Activated CD4-positive, alpha-beta T cell treated with anti-CD3 and anti-CD28 coated beads, Interleukin-2, Interleukin-4, amounts not matched to agents 100 ng/mL and 50 ng/mL, durations not matched to agents 16 hours and 8 hours (primary cell): ENCODE results near the gene BCOR.

Experiments used
- DNase-seq: peaks from one replicate; pipeline ENCODE4 v3.0.0-alpha.2; 2020; ENCODE audit warnings: low spot score

Gene BCOR

DNA sequence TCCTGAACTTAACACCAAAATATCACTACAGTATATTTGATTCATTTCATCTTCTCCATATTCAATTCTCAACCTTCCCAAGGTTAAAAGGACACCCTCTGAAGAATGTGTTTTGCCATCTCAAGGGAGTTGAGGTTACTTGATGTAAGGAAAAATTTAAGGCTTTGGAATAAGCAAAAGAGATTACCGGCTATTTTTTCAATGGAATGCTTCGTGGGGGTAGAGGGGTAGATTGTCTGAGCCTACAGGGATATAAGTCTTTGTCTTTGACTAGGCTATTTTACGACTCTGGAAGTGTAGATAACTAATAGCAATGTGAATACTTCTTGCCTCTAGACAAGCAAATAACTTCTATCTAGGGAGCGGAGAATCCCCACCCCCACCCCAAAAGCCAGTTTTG is 78.2 kb downstream of the BCOR start:
- DNase-seq: no peak

DNA sequence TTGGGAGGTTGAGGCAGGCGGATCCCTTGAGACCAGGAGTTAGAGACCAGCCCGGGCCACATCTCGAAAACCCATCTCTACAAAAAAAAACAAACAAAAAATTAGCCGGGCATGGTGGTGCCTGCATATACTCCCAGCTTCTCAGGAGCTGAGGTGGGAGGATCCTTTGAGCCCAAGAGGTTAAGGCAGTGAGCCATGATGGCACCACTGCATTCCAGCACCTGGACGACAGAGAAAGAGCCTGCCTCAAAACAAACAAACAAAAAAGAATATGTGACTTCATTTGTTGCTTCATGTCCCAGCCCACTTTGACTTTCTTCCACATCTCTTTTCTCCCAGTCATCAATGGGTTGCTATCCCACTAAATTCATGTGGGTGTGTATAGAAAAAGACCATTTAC is 79.7 kb downstream of the BCOR start:
- no peak for DNase-seq

DNA sequence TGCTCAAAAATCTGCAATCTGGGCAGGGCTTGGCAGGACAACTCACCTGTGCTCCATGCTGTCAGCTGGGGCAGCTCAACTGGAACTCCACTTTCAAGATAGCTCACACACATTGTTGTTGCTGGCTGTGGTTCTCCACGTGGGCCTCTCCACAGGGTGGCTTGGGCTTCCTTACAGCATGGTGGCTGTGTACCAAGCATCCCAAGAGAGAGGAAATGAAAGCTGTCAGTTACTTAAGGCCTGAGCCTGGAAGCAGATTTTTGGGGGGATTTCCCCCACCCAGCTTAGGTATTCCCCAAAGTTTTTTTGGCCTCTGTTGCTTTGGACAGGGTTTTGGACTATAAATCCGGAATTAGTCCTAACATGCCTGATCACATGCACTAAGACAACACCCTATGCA is 81.0 kb downstream of the BCOR start:
- DNase-seq: no peak

DNA sequence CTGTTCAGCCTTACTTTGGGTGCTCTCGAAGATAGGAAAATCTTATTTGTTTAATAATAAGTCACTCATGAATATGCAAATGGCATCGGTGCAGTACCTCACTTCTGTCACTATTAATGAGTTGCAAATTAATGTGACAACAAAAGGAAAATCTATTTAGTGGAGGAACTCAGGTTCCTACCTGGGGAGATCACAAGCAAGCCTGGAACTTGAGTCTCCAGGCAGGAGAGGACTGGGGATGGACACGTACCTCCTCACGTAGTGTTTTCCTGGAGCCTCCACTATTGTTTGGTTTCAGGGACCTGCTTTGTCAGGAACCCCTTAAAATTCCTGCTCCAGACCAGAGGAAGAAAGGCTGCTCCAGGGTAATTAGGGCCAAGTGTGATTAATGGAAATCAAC is 82.1 kb downstream of the BCOR start:
- DNase-seq: no peak

DNA sequence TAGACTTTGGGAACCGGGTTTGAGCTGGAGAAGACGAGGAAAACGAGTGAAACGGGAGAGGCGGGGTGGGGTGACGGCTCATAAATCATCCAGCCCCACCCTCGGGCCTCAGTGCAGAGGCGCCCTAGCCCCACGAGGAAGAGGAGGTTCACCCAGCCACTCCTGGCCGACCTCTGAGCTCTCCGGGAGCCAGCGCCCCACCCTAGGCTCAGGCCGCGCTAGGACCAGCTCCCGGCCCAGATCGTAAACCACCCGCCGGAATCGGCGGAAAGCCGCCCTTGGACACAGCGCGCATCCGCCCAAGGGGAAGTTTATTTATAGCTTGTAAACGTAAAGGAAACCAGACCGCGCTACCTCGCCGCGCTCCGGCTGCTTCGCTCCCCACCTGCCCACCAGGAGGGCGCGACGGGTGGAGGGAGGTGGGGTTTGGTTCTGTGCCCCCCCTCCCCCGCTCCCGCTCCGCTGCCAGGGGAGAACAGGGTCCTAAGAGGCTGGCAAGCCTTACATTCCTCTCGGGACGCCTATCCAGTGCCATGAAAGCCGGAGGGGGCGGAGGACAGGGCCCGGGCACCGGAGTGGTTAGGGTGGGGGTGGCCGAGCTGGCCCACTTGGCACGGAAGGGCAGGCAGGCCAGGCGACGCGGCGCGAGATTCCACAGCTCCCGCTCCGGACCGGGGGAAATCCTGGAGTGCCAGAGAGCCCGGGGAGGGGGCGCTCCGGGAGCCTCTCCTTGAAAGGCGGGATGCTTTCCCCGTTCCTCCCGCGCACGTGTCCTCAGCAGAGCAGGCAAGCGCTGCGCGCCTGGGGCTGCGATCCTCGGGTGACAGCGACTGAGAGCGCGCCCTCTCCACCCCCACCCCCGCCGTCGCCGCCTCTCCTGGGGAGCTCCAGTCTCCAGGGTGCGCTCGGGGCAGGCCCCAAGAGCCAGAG is 84.2 kb downstream of the BCOR start:
- peak; percentile 43 for DNase-seq

DNA sequence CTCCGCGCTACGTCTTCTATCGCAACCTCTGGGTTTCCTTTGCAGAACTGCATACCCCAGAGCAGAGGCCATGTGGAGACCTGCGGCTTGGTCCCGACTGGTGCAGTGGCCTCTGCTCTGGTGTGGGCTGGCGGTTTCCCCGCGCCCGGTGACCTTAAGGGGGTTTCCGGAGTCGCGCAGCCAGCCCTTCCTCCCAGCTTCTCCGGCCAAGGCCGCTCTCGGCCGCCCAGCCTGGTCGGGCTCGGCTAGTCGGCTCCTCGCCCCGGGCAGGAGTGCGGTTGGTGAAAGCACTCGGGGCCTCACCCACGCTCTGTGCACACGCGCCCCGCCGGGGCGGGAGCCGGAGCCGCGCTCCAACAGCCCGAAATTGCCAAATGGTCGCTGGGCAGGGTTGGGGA is 84.9 kb downstream of the BCOR start:
- DNase-seq: no peak

DNA sequence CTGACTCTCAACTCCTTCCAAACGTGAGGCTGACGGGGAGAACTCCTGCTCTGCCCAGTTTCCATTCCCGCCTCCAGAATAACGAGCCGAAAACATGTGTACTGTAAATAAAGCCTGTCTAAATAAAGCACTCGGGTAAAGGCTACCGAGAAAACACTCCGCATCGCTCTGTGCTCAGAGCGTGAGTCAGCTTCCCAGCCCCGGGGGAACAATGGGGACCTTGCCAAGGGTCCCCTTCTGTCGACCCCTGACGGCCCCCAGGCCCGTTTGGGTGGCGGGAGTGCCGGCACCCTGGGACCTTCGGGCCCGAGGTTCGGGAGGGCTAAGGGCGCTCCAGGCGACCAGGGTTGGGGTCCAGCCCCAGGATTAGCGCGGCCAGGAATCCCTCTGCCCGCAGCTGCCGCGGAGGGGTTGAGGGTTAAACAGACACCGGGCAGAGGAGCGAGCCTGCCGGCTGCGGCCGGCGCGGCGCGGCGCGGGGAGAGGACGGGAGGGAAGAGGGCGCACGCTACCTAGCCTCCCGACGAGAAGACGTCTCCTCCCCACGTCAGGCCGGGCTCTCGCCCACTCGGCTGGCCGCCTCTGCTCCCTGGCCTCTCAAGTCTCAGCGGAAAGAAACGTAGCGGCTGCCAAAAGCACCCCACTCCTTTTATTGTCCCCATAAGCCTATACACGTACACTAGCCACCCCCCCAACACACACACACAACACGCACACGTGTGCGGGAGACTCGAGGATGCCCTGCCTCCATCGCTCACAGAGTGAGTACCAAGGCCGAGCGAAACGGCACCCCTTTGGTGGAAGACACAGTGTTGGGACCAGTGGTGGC is 85.5 kb downstream of the BCOR start:
- no peak for DNase-seq

DNA sequence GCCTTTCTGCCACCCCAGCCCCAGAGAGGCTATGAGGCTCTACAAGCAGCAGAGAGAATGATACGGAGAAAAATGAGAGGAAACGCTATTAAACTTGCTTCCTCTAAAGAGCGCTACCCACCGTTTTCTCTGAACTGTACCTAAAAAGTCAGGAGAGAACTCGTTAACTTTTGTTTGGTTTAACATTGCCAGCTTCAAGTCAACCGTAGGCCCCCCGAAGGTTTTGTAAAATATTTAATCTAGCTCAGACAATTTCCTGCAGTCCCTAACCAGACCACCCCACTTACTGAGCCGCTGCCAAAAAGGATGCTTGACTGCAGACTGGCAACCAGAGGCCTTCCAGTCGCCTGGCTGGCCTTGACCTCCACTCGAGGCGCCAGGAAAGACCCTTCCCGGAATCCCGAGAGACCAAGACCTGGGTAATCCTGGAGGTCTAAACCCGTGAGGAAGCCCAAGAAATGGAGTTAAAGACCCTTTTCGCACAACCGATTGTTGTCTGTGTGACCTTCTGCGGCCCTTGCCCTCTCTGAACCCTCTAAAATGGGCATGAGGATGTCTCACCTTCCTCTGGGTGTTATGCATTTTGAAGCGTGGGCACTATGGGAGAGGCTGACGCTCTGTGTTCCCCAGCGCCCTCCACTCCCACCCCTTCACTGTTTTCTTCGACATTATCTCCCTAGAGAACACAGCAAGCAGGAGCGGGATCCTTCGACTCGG is 86.3 kb downstream of the BCOR start:
- DNase-seq: no peak

DNA sequence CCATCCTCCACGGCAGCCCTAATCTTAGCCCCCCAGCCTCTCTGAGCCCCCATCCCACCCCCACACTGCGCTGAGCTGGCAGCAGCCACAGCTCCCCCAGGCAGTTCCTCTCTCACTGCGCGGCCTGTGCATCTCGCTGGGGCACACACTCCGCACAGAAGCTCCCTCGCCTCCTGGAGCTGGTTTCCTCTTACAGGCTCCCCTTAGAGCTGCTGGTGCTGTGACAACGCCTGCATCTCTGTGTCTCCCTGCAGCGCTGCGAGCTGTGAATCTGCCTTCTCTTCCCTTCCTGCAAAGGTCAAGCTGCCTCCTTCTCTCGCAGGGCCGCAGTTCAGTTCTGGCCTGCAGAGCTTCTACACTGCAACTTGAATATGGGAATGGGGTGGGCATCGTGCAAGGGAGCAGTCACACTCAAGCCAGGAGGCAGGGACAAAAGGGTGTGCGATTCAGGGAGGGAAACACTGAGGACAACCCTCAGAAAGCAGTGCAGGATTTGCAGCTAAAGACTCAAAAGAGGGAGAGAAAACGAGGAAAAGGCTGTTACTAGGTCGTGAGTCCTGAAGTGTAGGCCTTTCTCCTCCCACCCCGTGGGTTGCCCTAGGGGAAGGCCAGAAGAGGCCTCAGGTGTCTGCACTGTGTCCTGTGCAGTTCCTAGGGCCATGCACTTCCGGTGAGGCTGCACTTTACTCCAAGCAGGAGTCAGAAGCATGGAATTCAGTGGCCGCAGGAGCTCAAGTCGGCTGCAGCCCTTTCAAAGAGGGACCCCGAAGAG is 87.0 kb downstream of the BCOR start:
- DNase-seq: no peak

DNA sequence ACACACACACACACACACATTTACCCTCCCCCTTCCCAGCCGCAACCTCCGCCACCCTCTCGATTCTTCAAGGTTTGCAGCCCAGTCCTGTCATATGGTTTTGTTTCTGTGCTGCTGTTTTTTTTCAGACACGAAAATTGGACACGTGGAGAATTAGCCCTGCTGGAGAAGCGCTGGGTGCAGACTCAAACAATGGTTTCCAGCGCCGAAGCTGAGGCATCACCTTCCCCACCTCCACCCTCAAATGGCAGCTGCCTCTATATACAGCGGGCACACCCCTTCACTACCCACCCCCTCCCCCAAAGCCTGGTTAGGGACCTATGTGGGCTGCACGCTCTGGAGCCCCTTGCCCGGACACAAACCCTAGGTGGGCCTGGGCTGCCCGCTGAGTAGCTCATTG is 87.9 kb downstream of the BCOR start:
- no peak for DNase-seq

DNA sequence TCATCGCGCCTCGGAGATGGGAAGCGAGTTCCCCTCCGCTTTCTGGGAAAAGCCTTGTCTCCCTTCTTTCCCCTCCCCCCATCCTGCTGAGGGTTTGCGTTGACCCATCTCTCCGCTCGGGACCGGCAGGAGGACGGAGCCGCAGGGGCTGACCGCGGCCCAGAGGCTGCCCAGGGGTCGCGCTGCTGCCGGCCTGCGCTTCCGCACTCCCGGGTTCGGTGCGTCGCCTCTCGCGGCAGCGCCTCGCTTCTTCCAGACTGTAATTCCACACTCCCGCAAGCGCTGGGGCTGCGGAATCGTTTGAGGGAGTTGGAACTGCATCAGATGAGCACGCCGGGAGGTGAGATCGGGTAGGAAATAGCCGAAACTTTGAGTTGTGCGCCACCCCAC is 88.3 kb downstream of the BCOR start:
- DNase-seq: no peak

DNA sequence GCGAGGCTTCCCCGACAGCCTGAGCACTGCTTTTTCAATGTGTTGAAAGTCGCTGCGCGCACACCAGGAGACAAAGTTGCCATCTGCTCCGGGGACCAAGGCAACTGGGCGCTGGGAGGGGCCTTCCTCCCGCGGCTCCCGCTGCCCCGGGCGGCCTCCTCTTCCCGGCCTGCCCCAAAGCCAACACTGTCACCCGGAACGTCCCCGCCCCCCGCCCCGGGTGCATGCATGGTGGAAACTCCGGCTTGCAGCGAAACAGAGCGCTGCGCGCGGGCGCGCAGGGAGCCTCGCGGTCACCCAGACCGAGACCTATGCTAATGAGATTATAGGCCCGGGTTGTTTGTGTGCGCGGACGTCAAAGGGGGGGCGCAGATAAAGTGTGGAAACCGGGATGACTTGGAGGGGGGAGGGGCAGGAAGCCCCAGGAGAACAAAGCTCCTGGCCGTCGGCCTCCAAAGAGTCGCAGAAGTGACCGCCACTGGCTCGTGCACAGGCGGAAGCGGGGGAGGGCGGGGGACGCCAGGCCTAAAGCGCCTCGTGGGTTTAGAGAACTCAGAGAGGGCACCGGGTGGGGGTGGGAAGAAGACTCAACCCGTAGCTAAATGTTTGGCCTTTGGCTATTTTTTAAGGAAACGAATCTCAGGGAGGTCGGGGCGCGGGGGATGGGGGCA is 88.8 kb downstream of the BCOR start:
- DNase-seq: no peak

DNA sequence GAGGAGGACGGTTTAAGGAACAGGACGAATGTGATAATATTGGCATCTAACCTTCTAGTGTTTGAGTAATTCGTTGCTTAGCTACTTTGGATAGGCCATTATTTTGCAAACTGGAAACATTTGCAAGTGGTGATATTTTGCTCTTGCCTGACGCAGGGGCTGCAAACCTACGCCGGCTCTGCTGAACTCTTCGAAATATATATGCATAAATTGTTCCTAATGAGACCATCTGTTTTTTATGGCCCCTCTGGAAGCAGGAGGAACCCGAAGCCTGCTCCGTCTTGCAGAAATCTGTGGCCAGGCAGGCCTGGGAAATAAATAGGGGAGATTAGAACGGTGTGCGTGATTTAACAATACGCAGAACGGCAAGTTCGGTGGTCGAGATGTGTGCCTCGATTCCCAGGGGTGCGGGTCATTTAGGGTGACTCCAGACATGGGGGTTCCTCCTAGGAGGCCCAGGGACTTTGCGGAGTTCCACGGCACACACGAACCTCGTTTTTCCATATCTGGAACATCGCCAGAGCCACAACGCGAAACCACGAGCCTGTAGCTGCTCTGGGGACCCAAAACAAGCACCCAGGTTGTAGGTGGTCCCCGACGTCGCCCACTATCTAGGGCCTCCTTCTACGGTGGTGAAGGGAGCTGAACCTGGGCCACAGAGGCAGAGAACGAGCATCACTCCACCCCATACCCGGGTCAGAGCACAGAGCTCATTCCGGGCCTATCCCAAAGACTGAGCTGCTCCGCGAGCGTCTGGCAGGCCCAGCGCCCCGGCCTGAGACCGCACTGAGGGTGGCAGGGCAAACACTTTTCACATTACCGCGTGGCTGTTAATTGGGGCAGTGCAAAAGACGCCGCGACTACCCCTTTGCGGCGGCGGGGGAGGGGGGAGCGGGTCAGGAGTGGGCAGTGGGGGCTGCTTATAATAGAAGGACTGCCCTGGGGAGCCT is 89.7 kb downstream of the BCOR start:
- DNase-seq: no peak

DNA sequence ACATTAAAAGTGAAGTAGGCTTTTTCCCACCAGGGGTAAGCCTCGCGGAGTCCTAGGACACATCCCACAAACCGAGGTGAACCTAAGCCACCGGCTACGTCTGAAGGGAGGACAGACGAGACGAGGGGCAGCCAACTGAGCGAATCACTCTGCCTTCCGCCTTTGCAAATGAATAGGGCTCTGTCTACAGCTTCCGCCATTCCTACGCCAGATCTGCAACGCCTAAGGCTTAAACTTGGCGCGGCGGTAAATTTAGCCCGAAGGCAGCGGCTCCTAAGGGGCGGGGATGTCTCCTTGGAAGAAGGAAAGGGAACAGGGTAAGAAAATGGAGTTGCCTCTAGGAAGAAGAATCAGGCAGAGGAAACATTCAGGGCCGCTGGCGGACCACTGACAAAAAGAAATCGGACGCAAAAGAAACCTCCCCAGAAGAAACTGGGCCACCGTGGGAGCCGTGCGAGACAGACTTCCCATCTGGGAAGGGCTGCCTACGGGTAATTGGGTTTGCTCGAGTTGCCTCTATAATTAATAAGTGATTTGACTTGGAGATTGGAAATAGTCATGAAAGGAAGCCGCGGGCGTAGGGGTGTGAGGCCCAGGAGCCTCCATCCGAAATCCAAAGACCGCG is 90.5 kb downstream of the BCOR start:
- DNase-seq: no peak

DNA sequence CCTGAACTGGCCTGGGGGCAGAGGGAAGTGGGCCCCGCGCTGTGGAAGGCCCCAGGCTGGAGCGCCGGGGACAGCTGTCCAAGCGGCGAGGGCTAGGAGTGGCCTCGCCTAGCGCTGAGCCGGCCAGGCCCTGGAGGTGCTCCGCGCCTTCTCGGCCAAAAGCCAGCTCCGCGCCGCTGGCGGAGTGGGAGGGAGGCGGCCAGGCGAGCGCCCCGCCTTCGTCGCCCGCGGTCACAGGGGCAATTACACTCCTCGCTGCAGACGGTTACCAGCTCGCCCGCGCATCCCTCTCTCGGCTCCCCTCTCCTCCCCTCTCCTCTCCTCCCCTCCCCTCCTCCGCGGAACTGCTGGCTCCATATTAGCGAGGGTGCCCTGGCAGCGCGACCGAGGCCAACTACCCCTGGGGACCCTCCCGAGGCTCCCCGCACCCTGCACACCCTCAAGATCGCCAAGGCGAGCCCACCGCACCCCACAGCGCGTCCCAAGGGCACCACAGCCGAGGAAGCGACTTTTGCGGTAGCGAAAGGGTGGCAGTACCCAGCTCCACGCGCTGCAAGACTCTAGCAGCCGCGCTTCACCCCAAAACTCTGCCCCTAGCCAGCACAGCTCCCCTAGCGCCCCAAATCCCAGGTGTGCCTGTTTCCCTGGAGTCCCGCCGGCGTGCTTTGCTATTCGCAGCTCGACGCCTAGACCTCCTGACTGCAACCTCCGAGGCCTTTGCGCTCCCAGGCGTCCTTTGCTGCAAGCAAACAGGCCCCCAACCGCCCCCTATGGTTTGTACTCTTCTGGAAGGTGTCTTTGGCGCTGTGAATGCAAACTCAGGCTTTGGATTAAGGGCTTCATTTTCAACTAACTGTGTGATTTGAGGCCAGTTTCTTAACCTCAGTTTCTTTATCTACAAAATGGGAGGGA is 91.4 kb downstream of the BCOR start:
- DNase-seq: no peak

DNA sequence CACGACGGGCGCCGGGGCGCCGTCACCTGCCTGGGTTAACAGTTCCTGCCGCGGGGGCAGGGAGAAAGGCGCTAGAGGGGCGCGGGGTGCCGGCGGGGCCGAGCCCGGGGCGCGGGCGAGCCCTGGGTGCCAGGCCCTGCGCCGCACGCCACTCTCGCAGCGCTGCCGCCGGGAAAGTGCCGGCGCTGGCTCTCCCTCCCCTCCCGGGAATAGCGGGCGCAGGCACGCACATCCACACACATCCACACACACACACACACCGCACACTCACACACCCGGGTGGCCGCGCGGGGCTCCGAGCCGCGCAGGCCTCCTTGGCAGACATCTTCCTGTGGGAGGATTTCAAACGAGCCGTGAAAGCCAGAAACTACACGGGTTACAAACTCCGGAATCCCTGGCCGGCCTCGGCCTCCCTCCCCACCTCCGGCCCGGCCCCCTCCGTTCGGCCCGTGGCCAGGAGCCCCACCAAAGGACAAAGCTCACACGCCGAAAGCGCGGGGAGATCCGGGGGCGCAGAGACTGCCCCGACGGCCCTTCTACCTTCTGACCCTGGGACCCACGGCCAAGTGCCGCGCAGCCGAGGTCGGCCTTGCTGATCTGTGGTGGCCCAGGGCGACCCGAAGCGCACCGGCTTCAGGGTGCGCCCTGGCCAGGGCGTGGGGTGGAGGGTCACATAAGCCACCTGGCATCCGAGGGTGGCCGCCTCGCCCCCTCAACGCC is 92.3 kb downstream of the BCOR start:
- DNase-seq: no peak

DNA sequence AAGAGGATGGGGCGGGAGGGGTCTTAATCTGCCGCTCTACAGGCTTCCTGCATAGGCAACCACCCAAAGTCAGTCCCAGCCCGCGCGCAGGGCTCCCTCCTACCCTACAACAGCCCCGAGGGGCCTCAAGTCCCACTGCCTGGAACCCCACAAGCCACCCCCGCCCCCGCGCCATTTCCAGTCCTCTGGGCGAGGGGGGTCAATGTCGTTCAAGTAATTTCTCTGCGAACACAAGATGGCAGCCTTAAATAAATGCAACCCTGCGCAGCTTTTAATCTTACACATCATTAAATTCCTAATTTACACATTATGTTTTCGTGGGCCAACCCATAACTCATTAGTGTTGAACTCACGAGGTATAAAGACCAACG is 92.9 kb downstream of the BCOR start:
- DNase-seq: no peak

DNA sequence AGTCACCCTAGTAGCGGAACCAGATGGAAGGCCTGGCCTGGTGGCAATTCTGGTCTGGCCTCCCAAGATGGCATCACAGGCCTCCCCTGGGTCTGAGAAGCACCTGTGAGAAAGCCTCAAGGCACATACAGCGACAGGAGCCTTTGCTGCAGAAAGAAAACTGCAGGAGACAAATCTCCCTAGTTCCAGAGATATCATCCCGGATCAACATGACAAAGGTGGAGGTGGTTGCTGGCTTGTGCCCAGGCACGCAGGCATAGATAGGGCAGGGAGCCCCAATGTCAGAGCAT is 93.6 kb downstream of the BCOR start:
- no peak for DNase-seq
